MCF 10A (cell line): ENCODE data around the gene CALR3. TPM values are rescaled to one million over a fixed set of nuclear protein-coding genes. Genes with fewer than 3 reads are reported as not detected.

Source experiments
- BruUV-seq: library from RNA; stranded (reverse); fragments of 400-500 nt; replicated peaks from 2 replicates; lab custom pipeline; 2021; lab: Mats Ljungman, UMichigan
- CTCF ChIA-PET: fragments of 300-600 bp; sonication (Branson Sonifier 250); formaldehyde crosslinking; extraction: SDS; loops from one replicate; lab custom pipeline; 2021; ENCODE audit warnings: antibody characterized with exemption, inconsistent platforms; lab: Yijun Ruan, JAX
- POLR2A ChIA-PET: fragments of 300-600, 350-650 bp; sonication (Branson Sonifier 250); formaldehyde crosslinking; extraction: SDS; loops from one replicate; lab custom pipeline; 2020; ENCODE audit warnings: antibody characterized with exemption, inconsistent platforms; lab: Yijun Ruan, JAX
- DNase-seq: peaks from one replicate; pipeline ENCODE4 v3.0.0-alpha.2; 2018; ENCODE audit not compliant: unreplicated experiment
- H3K27ac Mint-ChIP-seq: one replicate; pipeline ENCODE4 v1.8.0; 2022; ENCODE audit warnings: mild to moderate bottlenecking, low read depth, mixed read lengths; ENCODE audit not compliant: unreplicated experiment
- H3K27me3 Mint-ChIP-seq: one replicate; pipeline ENCODE4 v1.8.0; 2022; ENCODE audit warnings: mixed read lengths; ENCODE audit not compliant: insufficient read depth, unreplicated experiment
- H3K36me3 Mint-ChIP-seq: one replicate; pipeline ENCODE4 v1.8.0; 2022; ENCODE audit warnings: mild to moderate bottlenecking, moderate library complexity, mixed read lengths; ENCODE audit not compliant: insufficient read depth, unreplicated experiment
- H3K4me1 Mint-ChIP-seq: one replicate; pipeline ENCODE4 v1.8.0; 2022; ENCODE audit warnings: mixed read lengths; ENCODE audit not compliant: insufficient read depth, unreplicated experiment
- H3K4me3 Mint-ChIP-seq: one replicate; pipeline ENCODE4 v1.8.0; 2022; ENCODE audit warnings: mild to moderate bottlenecking, moderate library complexity, mixed read lengths; ENCODE audit not compliant: unreplicated experiment
- H3K9me3 Mint-ChIP-seq: one replicate; pipeline ENCODE4 v1.8.0; 2022; ENCODE audit warnings: mixed read lengths; ENCODE audit not compliant: unreplicated experiment
- intact Hi-C: fragments of 100-400 bp; cut with micrococcal nuclease; formaldehyde crosslinking; loops from 2 replicates; pipeline ENCODE4 v1.14.1; 2022
- total RNA-seq: library from RNA; stranded (reverse); gene quantifications from 2 replicates; pipeline ENCODE4 v1.2.3, GENCODE V29; 2022
- TF ChIP-seq, protein P1 (sequence below): fragments of 200-600 bp; IDR thresholded peaks from one replicate; pipeline ENCODE4 v1.8.0; 2022; ENCODE audit warnings: antibody characterized with exemption, mild to moderate bottlenecking; ENCODE audit not compliant: unreplicated experiment

CALR3 gene
- total RNA-seq, 1 experiment from 2014 or later: not detected

DNA sequence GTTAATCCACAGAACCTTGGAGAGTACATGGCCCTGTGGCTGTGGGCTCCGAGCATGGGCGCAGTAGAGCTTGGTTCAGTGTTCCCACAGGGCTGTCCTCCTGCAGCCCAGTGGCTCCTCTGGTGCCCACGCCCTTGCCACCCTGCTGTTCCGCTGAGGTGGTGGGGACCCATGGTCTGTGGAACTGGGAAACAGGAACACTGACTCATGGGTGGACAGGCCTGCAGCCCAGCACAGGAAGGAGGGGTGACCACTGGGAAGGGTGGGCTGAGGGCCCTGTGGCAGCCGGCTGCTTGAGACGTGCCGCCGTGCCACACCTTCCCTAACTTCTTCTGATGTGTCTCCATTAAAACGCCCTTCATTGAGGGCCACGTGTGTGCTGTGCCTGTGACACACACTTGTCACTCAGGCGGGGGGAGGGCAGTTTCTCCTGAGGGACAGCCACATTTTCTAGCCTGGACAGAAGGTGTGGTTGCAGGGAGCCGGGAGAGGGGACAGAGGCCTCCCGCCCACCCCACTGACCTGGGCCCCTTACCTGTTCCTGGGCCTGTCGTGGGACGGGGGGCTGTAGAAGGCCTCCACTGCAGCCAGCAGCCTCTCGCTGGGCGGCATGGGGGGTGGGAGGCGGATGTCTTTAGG is 25.1 kb upstream of the CALR3 start:
- intact Hi-C loops: no loop called here
- no peaks in the 10 kb centered on the region for H3K9me3 Mint-ChIP-seq
- no TSS peak for BruUV-seq
- TF ChIP-seq, protein P1, sequence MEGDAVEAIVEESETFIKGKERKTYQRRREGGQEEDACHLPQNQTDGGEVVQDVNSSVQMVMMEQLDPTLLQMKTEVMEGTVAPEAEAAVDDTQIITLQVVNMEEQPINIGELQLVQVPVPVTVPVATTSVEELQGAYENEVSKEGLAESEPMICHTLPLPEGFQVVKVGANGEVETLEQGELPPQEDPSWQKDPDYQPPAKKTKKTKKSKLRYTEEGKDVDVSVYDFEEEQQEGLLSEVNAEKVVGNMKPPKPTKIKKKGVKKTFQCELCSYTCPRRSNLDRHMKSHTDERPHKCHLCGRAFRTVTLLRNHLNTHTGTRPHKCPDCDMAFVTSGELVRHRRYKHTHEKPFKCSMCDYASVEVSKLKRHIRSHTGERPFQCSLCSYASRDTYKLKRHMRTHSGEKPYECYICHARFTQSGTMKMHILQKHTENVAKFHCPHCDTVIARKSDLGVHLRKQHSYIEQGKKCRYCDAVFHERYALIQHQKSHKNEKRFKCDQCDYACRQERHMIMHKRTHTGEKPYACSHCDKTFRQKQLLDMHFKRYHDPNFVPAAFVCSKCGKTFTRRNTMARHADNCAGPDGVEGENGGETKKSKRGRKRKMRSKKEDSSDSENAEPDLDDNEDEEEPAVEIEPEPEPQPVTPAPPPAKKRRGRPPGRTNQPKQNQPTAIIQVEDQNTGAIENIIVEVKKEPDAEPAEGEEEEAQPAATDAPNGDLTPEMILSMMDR: no peak
- no peaks in the 10 kb centered on the region for H3K4me1 Mint-ChIP-seq
- ChIA-PET POLR2A (no interaction called here), CTCF (no interaction called here)
- DNase-seq: no peak
- no peaks in the 10 kb centered on the region for H3K27me3 Mint-ChIP-seq
- H3K4me3 Mint-ChIP-seq: no peak overlapping the region
- peaks cover 70% of the 10 kb centered on the region for H3K36me3 Mint-ChIP-seq
- no peak overlapping the region for H3K27ac Mint-ChIP-seq

DNA sequence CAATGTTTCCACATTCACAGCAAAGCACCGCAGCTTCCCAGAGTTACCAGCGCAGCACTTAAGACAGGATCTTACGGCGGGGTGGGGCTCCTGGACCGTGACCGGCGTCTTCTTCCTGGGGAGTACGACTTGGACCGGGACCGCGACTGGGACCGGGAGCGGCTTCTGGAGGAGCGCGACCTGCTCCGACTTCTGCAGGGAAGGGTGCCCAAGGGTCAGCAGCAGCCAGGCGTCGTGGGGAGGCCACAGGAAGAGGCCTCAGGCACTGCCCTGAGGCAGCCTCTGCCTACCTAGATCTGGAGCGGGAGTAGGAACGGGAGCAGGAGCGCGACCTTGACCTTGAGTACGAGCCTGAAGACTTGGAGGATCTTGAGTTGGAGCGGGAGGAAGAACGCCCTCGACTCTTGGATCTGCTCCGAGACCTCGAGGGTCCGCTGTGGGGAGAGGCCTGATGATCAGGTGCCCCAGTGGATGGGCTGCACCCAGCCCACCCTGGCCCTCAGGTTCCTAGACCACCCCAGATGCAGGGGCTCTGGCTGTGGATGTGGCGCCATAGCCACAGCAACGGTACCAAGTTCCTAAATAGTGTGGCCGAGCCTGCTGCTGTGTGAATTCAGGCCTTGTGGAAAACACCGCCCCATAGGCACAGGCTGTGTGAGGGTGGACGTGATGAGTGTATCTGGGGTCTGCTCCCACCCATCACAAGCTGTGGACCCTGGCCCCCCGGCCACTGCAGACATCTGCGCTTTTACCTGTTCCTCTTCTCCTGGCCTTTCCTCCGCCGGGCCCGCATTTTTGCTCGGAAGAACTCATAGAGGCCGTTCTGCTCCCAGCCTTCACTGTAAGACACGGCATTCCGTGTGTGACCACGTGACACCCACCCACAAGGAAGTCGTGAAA is 24.4 kb upstream of the CALR3 start:
- no peak overlapping the region for H3K27ac Mint-ChIP-seq

DNA sequence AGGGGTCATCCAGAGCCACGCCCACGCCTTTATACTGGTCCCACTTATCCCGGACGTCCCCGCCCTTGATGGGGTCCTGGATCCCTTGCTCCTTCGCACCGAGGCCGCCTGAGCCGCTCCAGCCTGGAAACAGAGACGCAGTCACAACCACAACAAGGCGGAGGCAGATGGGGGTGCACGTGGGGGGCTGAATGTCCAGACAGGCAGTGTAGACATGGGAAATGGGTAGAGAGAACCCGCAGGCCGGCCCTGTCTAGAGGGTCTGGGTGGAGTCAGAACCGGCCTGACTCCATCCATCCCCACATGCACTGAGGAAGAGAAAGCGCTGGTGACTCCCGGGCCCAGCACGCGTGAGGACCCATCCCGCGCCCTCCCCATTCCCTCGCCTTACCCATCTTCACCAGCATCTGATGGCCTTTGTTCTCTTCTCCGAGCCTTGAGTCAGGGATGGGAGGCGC is 23.3 kb upstream of the CALR3 start:
- TF ChIP-seq, protein P1: no peak
- ChIA-PET POLR2A (no interaction called here), CTCF (interaction anchor here (0.6 kb wide), 1 partner anchor 90 kb away, joined by 3 read pairs; no protein-coding TSS in a partner anchor)
- BruUV-seq: no TSS peak
- Mint-ChIP-seq H3K9me3 (no peaks in the 10 kb centered on the region), H3K4me1 (no peaks in the 10 kb centered on the region), H3K4me3 (no peak overlapping the region), H3K36me3 (peaks cover 75% of the 10 kb centered on the region), H3K27ac (no peak overlapping the region), H3K27me3 (no peaks in the 10 kb centered on the region)
- intact Hi-C loops: no loop called here
- DNase-seq: no peak

More for the DNA sequence above, 24.4 kb upstream of the CALR3 start:
- POLR2A ChIA-PET: no interaction called here
- intact Hi-C loops: no loop called here
- no peaks in the 10 kb centered on the region for H3K9me3 Mint-ChIP-seq
- H3K4me1 Mint-ChIP-seq: no peaks in the 10 kb centered on the region
- CTCF ChIA-PET: no interaction called here
- no peak for DNase-seq
- peaks cover 78% of the 10 kb centered on the region for H3K36me3 Mint-ChIP-seq
- H3K27me3 Mint-ChIP-seq: no peaks in the 10 kb centered on the region
- no TSS peak for BruUV-seq
- H3K4me3 Mint-ChIP-seq: no peak overlapping the region
- TF ChIP-seq, protein P1: no peak

DNA sequence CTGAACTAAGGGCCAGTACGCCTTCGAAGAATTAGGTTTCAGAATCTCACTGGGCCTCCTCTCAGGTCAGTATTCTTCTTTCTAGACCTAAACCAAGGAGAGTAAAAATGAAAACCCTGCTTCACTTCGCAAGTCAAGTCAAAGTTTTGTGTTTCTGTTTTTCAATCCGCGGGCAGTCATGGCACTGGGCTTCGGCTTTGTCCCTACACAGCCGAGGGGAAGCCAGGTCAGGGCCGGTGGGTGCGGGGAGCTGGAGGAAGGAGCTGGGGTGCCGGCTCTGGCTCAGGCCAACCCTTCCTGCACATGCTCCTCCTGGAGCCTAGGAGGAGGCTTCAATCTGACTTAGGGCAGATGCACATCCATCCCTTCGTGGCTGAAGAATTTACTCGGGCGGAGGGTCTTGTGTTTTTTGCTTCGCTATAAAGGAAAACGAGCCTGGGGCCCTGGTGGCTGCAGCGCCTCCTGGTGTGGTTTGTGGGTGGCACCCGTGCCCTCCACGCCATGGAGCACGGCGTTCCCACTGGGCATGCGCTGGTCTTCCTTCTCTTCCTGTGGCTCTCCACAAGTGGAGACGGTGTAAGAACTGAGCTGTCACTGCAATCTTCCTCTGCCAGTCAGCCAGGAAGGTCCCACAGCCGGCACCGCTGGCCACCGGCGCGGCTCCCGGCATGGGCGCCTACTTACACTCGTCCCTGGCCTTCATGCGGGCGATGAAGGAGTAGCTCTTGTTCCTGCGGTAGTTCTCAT is 22.7 kb upstream of the CALR3 start:
- BruUV-seq: no TSS peak
- intact Hi-C loops: no loop called here
- TF ChIP-seq, protein P1: no peak
- Mint-ChIP-seq H3K27ac (no peak overlapping the region), H3K27me3 (no peaks in the 10 kb centered on the region), H3K9me3 (no peaks in the 10 kb centered on the region), H3K4me1 (no peaks in the 10 kb centered on the region), H3K36me3 (peaks cover 74% of the 10 kb centered on the region), H3K4me3 (no peak overlapping the region)
- ChIA-PET CTCF (no interaction called here), POLR2A (interaction anchor here (1.7 kb wide), 1 partner anchor 12 kb away, joined by 4 read pairs; no protein-coding TSS in a partner anchor)
- DNase-seq: no peak
